Muscle of leg (tissue), 11 donors: Measurements from ENCODE around the gene TMEM100. TPM values are rescaled to one million over a fixed set of nuclear protein-coding genes. Genes with fewer than 3 reads are reported as not detected.
"Not testable (repeated sequence)": the region's sequence is repeated elsewhere in the genome, so short reads cannot be mapped to it uniquely, and the experiment has no call there.

ENCODE experiments used
- DNase-seq: peaks from one replicate; pipeline ENCODE4 v3.0.0; 2013
- H3K27ac ChIP-seq: one replicate; pipeline ENCODE4 v1.5.1; 2013; ENCODE audit warnings: mild to moderate bottlenecking, low read length, control low read depth
- H3K27me3 ChIP-seq: one replicate; pipeline ENCODE4 v1.6.1; 2013; ENCODE audit warnings: low read length; ENCODE audit not compliant: control insufficient read depth, insufficient read depth
- H3K36me3 ChIP-seq: one replicate; pipeline ENCODE4 v1.6.1; 2013; ENCODE audit warnings: low read length; ENCODE audit not compliant: control insufficient read depth, insufficient read depth
- H3K4me1 ChIP-seq: one replicate; pipeline ENCODE4 v1.6.1; 2013; ENCODE audit warnings: low read length; ENCODE audit not compliant: control insufficient read depth, insufficient read depth
- H3K4me3 ChIP-seq: one replicate; pipeline ENCODE4 v1.5.1; 2013; ENCODE audit warnings: low read length, control low read depth
- H3K9me3 ChIP-seq: replicated peaks from 2 replicates; pipeline ENCODE4 v1.6.1; 2013; ENCODE audit warnings: low read depth, low read length; ENCODE audit not compliant: control insufficient read depth
- WGBS: methylation state at CpG from one replicate; pipeline ENCODE4 v1.1.5; 2013; ENCODE audit warnings: missing lambda C conversion rate; ENCODE audit not compliant: insufficient coverage; 5-methylcytosine and 5-hydroxymethylcytosine counted together
- polyA plus RNA-seq, 8 donors: library from polyadenylated mRNA; unstranded; fragments of 120-200 nt; gene quantifications; one replicate each; pipeline versions ENCODE4 v1.2.1 to v1.2.3, GENCODE V29; 2013; ENCODE audit warnings: inconsistent platforms in 1 of 8, low replicate concordance in 1 of 8; ENCODE audit not compliant: insufficient read length in 8 of 8, insufficient read depth in 1 of 8
- total RNA-seq: library from RNA; stranded (reverse); fragments of 120-200 nt; gene quantifications from one replicate; pipeline ENCODE4 v1.2.4, GENCODE V29; 2013

The TMEM100 gene
- total and polyA plus RNA-seq, 9 donors: 4.5 to 11.2 (median 9.1) TPM

DNA sequence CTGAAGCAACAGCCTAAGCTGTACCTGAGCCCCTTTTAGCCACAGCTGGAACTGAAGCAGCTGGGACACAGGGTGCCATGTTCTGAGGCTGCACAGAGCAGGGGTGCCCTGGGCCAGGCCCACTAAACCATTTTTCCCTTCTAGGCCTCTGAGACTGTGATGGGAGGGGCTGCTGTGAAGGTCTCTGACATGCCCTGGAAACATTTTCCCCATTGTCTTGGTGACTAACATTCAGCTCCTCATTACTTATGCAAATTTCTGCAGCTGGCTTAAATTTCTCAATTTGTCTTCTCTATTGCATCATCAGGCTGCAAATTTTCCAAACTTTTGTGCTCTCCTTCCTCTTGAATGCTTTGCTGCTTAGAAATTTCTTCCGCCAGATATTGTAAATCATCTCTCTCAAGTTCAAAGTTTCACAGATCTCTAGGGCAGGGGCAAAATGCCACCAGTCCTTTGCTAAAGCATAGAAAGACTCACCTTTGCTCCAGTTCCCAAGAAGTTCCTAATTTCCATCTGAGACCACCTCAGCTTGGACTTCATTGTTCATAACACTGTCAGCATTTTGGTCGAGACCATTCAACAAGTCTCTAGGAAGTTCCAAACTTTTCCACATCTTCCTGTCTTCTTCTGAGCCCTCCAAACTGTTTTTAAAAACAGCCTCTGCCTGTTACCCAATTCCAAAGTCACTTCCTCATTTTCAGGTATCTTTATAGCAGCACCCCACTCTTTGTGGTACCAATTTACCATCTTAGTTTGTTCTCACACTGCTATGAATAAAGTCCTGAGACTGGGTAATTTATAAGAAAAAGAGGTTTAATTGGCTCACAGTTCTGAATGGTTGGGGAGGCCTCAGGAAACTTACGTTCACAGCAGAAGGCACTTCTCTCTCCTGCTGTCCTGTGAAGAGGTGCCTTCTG, 49.8 kb downstream of the TMEM100 start:
- Histone ChIP-seq H3K9me3 (no peaks in the 10 kb centered on the region), H3K36me3 (no peaks in the 10 kb centered on the region), H3K4me1 (peaks cover 8% of the 10 kb centered on the region), H3K4me3 (no peak overlapping the region), H3K27me3 (peaks cover 4% of the 10 kb centered on the region), H3K27ac (no peak overlapping the region)
- DNase-seq: no peak
- 81% methylated on average over 2 of the region's 3 CpGs for WGBS

- not testable (repeated sequence) for H3K9me3 ChIP-seq, H3K4me1 ChIP-seq, H3K27ac ChIP-seq, H3K36me3 ChIP-seq, H3K4me3 ChIP-seq, DNase-seq, H3K27me3 ChIP-seq
Measured at GRCh38 chr17:55672010-55672409, 50.7 kb downstream of the TMEM100 start.

Other genes with a start within 250 kb of the TMEM100 start
- not detected for gene SMIM36, start 211.4 kb downstream of the TMEM100 start, total RNA-seq
- under 1 TPM in 4 of 8 donors, not detected in 4; 0.11 to 0.47 (median 0.13) TPM for gene SMIM36, start 211.4 kb downstream of the TMEM100 start, polyA plus RNA-seq
- gene PCTP, start 28.2 kb upstream of the TMEM100 start, total RNA-seq: 12.9 TPM
- 10 to 100 TPM; 10.8 to 13.4 (median 12.3) TPM for gene PCTP, start 28.2 kb upstream of the TMEM100 start, polyA plus RNA-seq